HG03558 (cell line): ENCODE measurements around the gene SNRPA1.
A peak's percentile ranks its signal among the peaks of the same experiment; 100 is the strongest.

Source experiments
- ATAC-seq: cut with Tn5 transposase; IDR thresholded peaks from one replicate; pipeline ENCODE4 v1.9.1; 2021; ENCODE audit warnings: moderate number of reproducible peaks; ENCODE audit not compliant: unreplicated experiment; ENCODE audit errors: extremely low read depth

SNRPA1 gene

DNA sequence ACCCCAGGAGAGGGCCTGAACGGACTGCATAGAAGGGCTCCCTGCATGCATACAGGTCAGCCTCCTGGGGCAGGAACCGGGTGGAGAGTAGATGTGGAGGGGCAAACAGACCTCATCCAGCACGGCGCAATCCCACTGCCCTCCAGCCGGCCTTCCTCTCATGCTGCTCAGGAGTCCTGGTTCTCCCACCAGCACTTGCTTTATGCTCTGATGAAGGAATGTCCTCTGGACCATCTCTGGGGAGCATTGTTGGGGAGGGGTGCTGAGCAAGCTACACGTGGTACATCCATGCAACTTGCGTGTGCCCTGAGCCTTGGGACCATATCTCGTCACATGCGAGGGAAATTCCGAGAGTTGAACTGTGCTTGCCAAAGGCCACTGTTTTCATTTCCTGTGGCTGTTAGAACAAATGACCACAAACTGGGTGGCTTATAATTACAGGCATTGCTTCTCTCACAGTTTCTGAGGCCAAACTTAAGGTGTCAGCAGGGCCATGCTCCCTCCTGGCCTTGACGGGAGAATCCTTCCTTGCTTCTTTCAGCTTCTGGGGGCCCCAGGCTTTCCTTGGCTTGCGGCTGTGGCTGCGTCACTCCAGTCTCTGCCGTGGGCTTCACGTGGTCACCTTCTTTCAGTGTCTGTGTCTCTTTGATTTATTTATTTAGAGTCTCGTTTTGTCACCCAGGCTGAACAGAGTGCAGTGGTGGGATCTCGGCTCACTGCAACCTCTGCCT is 30.0 kb downstream of the SNRPA1 start:
- no peak for ATAC-seq

GRCh38 chr15:101264011-101264410 is 31.0 kb downstream of the SNRPA1 start:
- no peak for ATAC-seq

- ATAC-seq = no peak
These were observed 32.5 kb downstream of the SNRPA1 start for GRCh38 chr15:101262551-101262950.

- ATAC-seq = no peak
These were observed 36.6 kb downstream of the SNRPA1 start for GRCh38 chr15:101258238-101259144.

DNA sequence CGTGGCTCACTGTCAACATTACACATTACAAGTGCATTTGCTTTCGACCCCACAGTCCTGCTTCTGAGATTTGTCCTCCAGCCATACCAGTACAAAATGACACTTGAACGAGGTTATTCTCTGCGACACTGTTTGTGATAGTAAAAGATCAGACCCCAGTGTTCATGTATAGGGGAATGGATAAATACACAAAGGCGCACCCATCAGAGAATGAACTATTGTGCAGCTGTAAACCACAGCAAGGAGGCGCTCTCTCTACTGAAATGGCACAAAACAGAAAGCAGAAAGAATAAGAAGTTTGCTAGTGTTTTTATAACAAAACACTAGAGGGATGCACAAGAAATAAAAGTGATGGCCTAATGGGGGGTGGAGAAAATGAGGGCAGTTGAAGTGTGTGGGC is 38.3 kb downstream of the SNRPA1 start:
- ATAC-seq = no peak

- ATAC-seq = no peak
These were observed 39.3 kb downstream of the SNRPA1 start for GRCh38 chr15:101255615-101256241.

- no peak for ATAC-seq
These were observed 40.0 kb downstream of the SNRPA1 start for GRCh38 chr15:101255051-101255395.

- no peak for ATAC-seq
These were observed 40.6 kb downstream of the SNRPA1 start for GRCh38 chr15:101254157-101255050.

DNA sequence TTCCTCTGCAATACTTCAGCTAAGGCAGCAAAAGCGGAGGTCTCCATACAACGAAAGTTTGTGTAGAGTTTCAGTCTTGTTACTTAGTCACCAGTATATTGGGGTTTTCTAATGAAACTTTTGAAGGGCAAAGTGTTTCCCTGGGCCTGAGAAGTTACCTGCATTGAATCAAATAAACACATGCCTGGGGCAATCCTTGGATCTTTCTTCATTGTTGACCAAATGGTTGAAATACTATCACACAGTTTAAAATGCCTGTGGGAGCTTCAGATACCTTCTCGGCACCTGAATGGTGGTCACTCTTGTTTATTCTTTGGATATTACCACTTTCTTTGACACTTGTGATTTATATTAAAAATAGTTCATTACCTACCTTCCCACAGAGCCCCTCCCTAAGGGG is 42.2 kb downstream of the SNRPA1 start:
- peak; percentile 3 for ATAC-seq

GRCh38 chr15:101251830-101252820 is 42.9 kb downstream of the SNRPA1 start, which contains the start of gene CHSY1:
CHSY1 (minus strand) TSS chr15:101252048; CDS start chr15:101251456, 592 bp downstream.
- peak; percentile 45 for ATAC-seq

DNA sequence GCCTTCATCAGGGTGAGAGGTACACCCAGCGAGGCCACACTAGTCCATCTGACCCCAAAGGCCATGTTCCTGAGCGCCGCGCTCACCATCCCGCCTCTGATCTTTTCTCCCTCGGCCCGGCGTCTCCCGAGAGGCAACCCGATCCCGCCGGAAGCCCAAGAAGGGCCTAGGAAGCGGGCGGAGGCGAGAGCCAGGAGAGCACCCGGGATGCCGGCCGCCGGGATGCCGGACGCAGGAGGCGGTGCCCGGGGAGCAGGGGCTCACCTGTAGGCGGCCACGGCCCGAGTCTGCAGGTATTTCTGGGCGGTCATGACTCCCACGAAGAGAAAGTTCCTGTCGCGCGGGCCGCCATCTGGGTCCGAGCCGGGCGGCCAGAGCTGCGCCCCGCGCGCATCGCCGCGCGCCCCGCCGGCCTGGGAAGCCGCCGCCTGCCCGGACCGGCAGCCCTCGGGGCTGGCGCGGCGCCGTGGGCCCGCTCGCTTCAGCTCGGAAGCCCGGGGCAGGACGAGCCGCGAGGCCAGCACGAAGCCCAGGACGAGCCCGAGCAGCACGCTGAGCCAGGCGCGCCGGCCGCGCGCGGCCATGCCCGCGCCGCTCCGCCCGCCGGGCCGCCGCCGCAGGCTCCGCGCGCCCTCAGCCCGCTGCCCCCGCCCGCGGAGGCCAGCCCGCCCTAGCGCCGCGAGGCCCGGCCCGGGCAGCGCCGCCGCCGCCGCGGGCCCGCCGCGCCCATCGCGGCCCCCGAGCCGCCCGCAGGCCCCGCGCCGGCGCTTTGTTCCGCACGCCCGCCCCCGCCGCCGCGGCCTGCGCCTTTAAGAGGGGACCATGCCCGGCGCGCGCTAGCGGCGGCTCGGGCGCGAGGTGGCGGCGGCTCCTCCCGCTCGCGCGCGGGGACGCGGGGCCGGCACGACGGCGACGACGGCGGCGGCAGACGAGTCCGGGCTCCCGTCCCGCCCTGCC is 43.9 kb downstream of the SNRPA1 start:
- ATAC-seq = peak; percentile 14

GRCh38 chr15:101250341-101250831 is 44.7 kb downstream of the SNRPA1 start:
- ATAC-seq = no peak

GRCh38 chr15:101248274-101248673 is 46.8 kb downstream of the SNRPA1 start:
- no peak for ATAC-seq

DNA sequence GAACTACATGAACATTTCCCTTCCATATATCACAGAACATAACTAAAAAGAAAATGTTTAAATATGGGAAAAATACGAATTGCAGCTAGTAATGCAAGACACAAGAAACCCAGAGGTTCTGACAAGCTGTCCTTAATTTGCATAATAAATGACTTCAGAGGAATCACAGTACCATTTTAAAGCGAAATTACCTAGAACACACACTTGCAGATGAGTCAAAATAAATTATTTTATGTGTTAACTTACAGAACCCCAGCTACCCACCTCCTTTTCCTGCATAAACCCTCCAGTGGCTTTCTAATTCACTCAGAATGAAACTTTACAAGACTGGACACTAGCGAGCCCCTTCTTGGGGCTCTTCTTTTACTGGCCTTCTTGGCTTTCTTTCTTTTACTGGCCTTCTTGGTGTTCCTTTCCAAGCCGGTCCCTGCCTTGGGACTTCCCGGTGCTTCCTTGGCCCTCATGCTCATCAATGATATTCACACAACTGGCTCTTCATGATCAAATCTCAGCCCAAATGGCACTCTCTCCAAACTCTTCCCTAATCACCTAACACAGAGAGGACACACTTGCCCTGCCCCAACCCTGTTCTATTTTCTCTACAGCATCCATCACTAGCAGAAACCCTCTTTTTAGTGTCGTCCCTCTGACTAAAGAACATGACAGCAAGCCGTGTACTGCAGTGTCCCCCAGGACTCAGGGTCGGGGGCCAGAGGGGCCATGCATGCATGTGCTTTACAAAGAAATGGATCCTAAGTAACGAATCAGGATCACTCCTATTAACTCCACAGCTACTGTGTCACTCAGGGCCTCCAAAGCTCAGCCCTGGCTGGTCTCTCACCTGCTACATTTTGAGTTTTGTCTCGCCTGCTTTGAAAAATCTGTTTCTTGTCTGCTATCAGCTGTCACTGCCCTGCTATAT is 48.0 kb downstream of the SNRPA1 start:
- ATAC-seq = no peak

GRCh38 chr15:101246391-101246790 is 48.7 kb downstream of the SNRPA1 start:
- no peak for ATAC-seq

DNA sequence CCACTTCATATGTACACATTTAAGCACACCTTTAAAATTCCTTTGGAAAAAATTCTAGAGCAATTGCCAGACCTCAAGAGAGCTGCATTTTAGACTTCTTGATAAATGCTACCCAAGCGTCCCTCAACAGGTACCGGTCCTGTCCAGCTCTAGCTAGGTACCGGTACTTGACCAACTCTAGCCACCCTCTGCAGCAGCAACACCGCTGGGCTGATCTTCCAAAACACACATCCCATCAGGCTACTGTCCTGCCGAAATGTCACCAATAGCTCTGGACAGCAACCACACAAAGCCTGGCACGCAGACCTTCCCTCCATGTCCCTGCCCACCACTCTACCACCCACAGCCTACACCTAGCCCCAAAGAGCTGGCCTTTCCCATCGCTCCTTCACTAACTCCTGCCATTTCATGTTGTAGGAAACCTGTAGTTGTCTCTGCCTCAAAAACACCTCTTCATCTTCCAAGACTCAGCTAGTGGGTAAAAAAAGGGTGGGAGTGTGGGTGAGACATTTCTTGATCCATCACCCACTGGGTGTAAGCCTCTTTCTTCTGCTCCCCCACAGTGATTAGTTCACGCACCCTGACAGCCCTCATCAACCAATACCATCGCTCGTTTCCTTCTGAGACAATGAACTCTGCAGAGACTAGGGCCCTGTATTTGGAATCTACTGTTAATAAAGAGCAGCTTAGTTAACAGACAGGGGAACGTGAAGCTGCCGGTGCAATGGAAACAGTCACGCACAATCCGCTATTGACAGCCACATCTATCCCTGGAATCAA is 50.0 kb downstream of the SNRPA1 start:
- ATAC-seq = no peak
